WTC11 (cell line): ENCODE measurements around the gene PTPRF.

Experiments used
- CTCF ChIP-seq: fragments of 200-600 bp; IDR thresholded peaks from 2 replicates; pipeline ENCODE4 v1.8.0; 2022; ENCODE audit warnings: antibody characterized with exemption
- IRF1 ChIP-seq: sonication (generic); formaldehyde crosslinking; IDR thresholded peaks from 2 replicates; pipeline ENCODE4 v1.8.0; 2023; ENCODE audit warnings: missing genetic modification reagents
- KAT7 ChIP-seq: sonication (generic); formaldehyde crosslinking; IDR thresholded peaks from 2 replicates; pipeline ENCODE4 v1.8.1; 2023; ENCODE audit warnings: missing genetic modification reagents, mild to moderate bottlenecking, borderline replicate concordance
- NR3C1 ChIP-seq: sonication (generic); formaldehyde crosslinking; conservative IDR thresholded peaks from 2 replicates; pipeline ENCODE4 v1.8.1; 2023; ENCODE audit warnings: low read depth, mild to moderate bottlenecking, missing genetic modification reagents
- SP1 ChIP-seq: sonication (generic); formaldehyde crosslinking; conservative IDR thresholded peaks from 2 replicates; pipeline ENCODE4 v1.8.1; 2022; ENCODE audit warnings: missing genetic modification reagents
- TEAD1 ChIP-seq: sonication (generic); formaldehyde crosslinking; IDR thresholded peaks from 2 replicates; pipeline ENCODE4 v1.8.0; 2022; ENCODE audit warnings: mild to moderate bottlenecking, missing genetic modification reagents
- USF2 ChIP-seq: sonication (generic); formaldehyde crosslinking; IDR thresholded peaks from 2 replicates; pipeline ENCODE4 v1.8.1; 2023; ENCODE audit warnings: mild to moderate bottlenecking, missing genetic modification reagents, moderate library complexity
- ZBTB21 ChIP-seq: sonication (generic); formaldehyde crosslinking; IDR thresholded peaks from 2 replicates; pipeline ENCODE4 v1.8.1; 2023; ENCODE audit warnings: mild to moderate bottlenecking, missing genetic modification reagents, borderline replicate concordance
- ZBTB43 ChIP-seq: sonication (generic); formaldehyde crosslinking; IDR thresholded peaks from 2 replicates; pipeline ENCODE4 v1.8.1; 2023; ENCODE audit warnings: mild to moderate bottlenecking, missing genetic modification reagents
- ZNF232 ChIP-seq: sonication (generic); formaldehyde crosslinking; IDR thresholded peaks from 2 replicates; pipeline ENCODE4 v1.8.0; 2022; ENCODE audit warnings: mild to moderate bottlenecking, missing genetic modification reagents

GRCh38 chr1:43634721-43635120 is 104.0 kb downstream of the PTPRF start:
- TF ChIP-seq ZBTB43 (CRISPR knock-in tag) (no peak), CTCF (no peak), USF2 (CRISPR knock-in tag) (no peak), SP1 (CRISPR knock-in tag) (no peak), ZNF232 (no peak), NR3C1 (CRISPR knock-in tag) (no peak), KAT7 (CRISPR knock-in tag) (no peak), TEAD1 (CRISPR knock-in tag) (no peak), ZBTB21 (CRISPR knock-in tag) (no peak), IRF1 (CRISPR knock-in tag) (no peak)
